CD4-positive, alpha-beta T cell treated with Interleukin-6 for 4 hours (primary cell): ENCODE data around the gene DUSP21.
"Not testable (repeated sequence)": the region's sequence is repeated elsewhere in the genome, so short reads cannot be mapped to it uniquely, and the experiment has no call there.

Experiments used
- DNase-seq: peaks from one replicate; pipeline ENCODE4 v3.0.0-alpha.2; 2020; ENCODE audit warnings: mixed read lengths

DUSP21 gene

DNA sequence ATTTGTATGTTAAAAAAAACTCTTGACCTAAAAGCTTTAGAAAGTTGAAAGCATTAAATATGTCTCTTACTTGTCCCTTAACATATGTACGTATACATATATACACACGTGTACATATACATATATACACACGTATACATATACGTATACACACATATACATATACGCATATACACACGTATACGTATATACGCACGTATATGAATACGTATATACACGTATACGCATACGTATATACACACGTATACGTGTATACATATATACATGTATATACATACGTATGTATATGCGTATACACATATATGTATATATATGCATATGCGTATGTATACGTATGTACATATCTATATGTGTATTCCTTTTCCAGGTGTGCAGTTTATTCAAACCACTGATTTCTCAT, 32.9 kb downstream of the DUSP21 start:
- no peak for DNase-seq

DNA sequence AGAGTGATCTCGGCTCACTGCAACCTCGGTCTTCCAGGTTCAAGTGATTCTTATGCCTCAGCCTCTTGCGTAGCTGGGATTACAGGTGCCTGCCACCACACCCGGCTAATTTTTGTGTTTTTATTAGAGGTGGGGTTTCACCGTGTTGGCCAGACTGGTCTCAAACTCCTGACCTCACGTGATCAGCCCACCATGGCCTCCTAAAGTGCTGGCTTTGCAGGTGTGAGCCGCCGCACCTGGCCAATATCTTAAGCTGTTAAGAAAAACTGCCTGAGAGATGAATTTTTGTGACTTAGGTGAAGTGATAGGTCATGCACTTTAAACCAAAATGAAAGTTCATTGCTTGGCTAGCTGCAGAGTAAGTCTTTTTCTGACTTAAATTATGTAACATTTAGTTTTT, 35.0 kb downstream of the DUSP21 start:
- no peak for DNase-seq

DNA sequence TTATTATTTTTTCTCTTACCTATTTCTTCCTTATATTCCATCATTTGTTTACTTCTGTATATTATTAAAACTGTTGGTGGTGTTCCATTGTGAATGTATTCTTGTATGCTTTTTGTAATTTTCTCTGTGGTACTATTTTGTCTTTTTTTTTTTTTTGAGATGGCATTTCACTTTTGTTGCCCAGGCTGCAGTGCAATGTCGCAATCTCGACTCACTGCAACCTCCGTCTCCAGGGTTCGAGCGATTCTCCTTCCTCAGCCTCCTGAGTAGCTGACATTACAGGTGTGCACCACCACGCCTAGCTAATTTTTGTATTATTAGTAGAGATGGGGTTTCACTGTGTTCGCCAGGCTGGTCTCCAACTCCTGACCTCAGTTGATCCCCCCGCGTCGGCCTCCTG, 37.7 kb downstream of the DUSP21 start:
- DNase-seq, result no peak

DNA sequence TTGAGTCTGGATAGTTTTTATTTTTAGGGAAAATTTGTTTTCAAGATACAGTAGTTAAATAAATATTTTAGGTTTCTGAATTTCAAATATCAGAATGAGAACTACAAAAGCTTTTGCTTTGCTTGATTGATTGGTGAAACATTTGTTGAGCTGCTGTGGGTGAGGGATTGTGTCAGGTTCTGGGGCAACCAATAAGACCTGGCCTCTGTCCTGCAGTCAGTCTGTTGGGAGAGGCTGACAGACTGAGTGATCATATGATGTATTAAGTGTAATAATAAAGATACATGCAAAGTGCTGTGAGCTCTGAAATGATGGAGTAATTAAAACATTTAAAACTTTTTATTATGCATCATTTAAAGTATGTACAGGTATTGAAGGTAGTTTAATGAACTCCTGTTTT, 38.8 kb downstream of the DUSP21 start:
- DNase-seq, result no peak

DNA sequence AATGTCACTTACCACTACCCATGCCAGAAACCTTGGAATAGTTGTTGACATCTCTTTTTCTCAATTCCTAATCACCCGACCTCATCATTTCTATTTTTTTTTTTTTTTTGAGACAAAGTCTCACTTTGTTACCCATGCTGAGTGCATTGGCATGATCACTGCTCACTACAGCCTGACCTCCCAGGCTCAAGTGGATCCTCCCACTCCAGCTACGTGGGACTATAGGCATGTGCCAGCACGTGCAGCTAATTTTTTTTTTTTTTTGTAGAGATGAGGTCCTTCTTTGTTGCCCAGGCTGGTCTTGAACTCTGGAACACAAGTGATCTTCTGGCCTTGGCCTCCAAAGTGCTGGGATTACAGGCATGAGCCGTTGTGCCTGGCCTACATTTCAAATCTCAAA, 41.1 kb downstream of the DUSP21 start:
- DNase-seq, result no peak

DNA sequence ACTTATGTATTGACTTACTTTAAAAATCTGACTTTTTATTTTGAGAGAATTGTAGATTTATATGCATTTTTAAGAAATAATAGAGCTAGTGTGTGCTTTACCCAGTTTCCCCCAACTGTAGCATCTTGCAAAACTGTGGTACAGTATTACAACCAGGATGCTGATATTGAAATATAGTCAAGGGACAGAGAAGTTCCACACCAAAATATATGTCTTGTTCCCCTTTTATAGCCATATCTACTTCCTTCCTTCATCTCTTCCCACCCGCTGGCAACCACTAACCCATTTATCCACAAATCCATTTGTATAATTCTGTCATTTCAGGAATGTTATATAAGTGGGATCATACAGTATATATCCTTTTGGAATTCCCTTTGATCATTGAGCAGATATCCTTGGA, 46.0 kb downstream of the DUSP21 start:
- DNase-seq, result no peak

DNA sequence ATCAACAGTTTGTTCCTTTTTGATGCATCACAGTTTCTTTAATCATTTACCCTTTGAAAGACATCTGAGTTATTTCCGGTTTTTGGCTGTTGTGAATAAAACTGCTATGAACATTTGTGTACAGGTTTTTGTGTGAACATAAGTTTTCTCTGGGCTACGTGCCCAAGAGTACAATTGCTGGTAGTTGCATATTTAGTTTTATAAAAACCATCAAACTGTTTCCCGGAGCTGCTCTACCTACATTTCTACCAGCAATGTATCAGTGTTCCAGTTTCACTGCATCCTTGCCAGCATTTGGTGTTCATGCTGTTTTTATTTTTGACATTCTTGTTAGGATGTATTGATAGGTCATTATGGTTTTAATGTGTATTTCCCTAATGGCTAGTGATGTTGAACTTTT, 46.4 kb downstream of the DUSP21 start:
- DNase-seq, result no peak

DNA sequence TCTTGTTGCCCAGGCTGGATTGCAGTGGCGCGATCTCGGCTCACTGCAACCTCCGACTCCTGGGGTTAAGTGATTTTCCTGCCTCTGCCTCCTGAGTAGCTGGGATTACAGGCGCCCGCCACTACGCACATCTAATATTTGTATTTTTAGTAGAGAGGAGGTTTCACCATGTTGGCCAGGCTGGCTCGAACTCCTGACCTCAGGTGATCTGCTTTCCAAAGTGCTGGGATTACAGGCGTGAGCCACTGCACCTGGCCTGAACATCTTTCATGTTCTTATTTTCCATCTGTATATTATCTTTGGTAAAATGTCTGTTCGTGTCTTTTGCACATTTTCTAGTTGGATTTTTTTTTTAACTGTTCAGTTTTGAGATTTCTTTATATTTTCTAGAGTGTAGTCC, 46.9 kb downstream of the DUSP21 start:
- not testable (repeated sequence) for DNase-seq

DNA sequence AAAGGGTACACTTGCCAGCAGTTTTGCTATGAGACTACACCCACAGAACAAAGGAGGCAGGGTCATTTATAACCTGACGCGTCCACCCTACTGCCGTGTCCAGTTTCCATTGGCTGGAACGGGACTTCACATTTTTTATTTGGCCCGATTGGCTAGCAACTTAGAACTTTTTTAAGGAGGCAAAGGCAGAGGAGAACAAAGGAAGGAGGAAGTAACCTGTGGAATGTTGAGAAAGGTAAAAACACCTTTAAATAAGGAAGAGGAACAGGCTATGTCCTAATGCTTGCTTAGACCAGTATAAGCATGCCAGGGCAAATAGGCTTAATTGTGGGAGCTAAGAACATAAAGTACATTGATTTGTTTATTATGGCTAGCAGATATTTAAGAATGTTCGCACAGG, 47.8 kb downstream of the DUSP21 start:
- DNase-seq, result no peak
